Esophagus squamous epithelium (tissue), 5 donors: ENCODE measurements around the gene CENPT. TPM values are rescaled to one million over a fixed set of nuclear protein-coding genes. Genes with fewer than 3 reads are reported as not detected.

Experiments used
- DNase-seq: peaks from one replicate; lab custom pipeline; 2025; lab: John Stamatoyannopoulos, UW
- H3K27ac ChIP-seq, 4 donors: fragments of 200-600 bp; sonication (generic); one replicate each; pipeline ENCODE4 v1.5.1; 2016 to 2019; ENCODE audit warnings: mild to moderate bottlenecking in 1 of 4
- H3K27me3 ChIP-seq, 4 donors: fragments of 200-600 bp; sonication (generic); 1 replicate in 3 of 4; 2 replicates in 1 of 4; pipeline versions ENCODE4 v1.5.1 to v1.6.0; 2017 to 2021; ENCODE audit warnings: antibody characterized with exemption in 1 of 4
- H3K36me3 ChIP-seq, 3 donors: fragments of 200-600 bp; sonication (generic); one replicate each; pipeline ENCODE4 v1.5.1; 2016 to 2019
- H3K4me1 ChIP-seq, 3 donors: fragments of 200-600 bp; sonication (generic); one replicate each; pipeline ENCODE4 v1.5.1; 2017 to 2019
- H3K4me3 ChIP-seq, 4 donors: fragments of 200-600 bp; sonication (generic); 1 replicate in 3 of 4; 2 replicates in 1 of 4; pipeline ENCODE4 v1.5.1; 2016 to 2019; ENCODE audit warnings: mild to moderate bottlenecking in 2 of 4, moderate library complexity in 1 of 4
- H3K9me3 ChIP-seq, 3 donors: fragments of 200-600 bp; sonication (generic); one replicate each; pipeline ENCODE4 v1.5.1; 2016 to 2019
- POLR2A ChIP-seq, 4 donors: fragments of 450-650 bp; IDR thresholded peaks; one replicate each; pipeline ENCODE4 v1.6.1; 2017; ENCODE audit warnings: antibody characterized with exemption in 4 of 4, mild to moderate bottlenecking in 4 of 4, moderate library complexity in 3 of 4
- WGBS, 2 donors: methylation state at CpG; one replicate each; pipeline ENCODE4 v1.1.5; 2018; 5-methylcytosine and 5-hydroxymethylcytosine counted together
- intact Hi-C: fragments of 100-400 bp; cut with DNase I; formaldehyde crosslinking; loops from one replicate; pipeline ENCODE4 v1.15.0; 2022
- total RNA-seq, 4 donors: library from RNA; depleted of rRNA; stranded (reverse); fragments of >200 nt; gene quantifications; one replicate each; pipeline ENCODE4 v1.1.0, GENCODE V29; 2016
- TF ChIP-seq, protein P1 (sequence below), 6 experiments: fragments of 450-650 bp in 4 of 6; fragments of 200-600 bp in 2 of 6; sonication (generic) in 2 of 6; IDR thresholded peaks; one replicate each; pipeline ENCODE4 v1.5.1; 2016 to 2019; ENCODE audit warnings: antibody characterized with exemption in 6 of 6, mild to moderate bottlenecking in 4 of 6, moderate library complexity in 4 of 6
- donor health status: DM: yes; HTN: yes; CAD: no.

Gene CENPT
- total RNA-seq, 4 donors from 2014 or later, result 12.3 to 42.7 (median 19.6) TPM

- Histone ChIP-seq H3K27ac (no peak overlapping the region), H3K4me3 (no peak overlapping the region)
- no peak for DNase-seq
Measured at GRCh38 chr16:67822511-67822910, 25.0 kb downstream of the CENPT start.

DNA sequence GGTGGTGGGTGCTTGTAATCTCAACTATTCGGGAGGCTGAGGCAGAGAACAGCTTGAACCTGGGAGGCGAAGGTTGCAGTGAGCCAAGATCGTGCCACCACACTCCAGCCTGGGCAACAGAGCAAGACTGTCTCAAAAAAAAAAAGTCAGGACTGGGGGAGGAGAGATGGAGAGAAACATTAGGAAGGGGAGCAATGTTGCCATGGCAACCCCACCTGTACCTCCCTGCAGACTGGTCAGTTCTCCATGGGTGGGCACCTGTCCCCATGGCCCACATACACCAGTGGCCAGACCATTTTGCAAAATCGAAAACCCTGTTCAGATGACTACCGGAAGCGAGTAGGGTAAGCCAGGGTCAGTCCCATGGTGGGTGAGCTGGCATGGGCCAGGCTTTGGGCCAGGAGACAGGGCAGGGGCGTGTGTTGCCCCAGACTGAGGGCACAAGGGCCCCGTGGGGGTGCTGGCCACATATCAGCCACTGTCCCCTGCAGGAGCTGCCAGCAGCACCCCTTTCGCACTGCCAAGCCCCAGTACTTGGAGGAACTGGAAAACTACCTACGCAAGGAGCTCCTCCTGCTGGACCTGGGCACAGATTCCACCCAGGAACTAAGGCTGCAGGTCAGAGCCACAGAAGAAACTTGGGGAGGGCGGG is 26.8 kb downstream of the CENPT start:
- H3K36me3 ChIP-seq, result no peaks in the 10 kb centered on the region
- H3K4me3 ChIP-seq, result no peak overlapping the region
- WGBS, 2 donors, result 90 to 94% methylated on average over 5 to 10 of the region's 11 CpGs
- H3K27ac ChIP-seq, result no peak overlapping the region
- H3K4me1 ChIP-seq, result peaks cover 0 to 8% (median 3%) of the 10 kb centered on the region in 3 donors
- H3K27me3 ChIP-seq, result no peaks in the 10 kb centered on the region
- intact Hi-C loops, result no loop called here
- H3K9me3 ChIP-seq, result no peaks in the 10 kb centered on the region
- TF ChIP-seq POLR2A (IDR thresholded peaks at IDR 0.05), result no peak
- TF ChIP-seq, protein P1, sequence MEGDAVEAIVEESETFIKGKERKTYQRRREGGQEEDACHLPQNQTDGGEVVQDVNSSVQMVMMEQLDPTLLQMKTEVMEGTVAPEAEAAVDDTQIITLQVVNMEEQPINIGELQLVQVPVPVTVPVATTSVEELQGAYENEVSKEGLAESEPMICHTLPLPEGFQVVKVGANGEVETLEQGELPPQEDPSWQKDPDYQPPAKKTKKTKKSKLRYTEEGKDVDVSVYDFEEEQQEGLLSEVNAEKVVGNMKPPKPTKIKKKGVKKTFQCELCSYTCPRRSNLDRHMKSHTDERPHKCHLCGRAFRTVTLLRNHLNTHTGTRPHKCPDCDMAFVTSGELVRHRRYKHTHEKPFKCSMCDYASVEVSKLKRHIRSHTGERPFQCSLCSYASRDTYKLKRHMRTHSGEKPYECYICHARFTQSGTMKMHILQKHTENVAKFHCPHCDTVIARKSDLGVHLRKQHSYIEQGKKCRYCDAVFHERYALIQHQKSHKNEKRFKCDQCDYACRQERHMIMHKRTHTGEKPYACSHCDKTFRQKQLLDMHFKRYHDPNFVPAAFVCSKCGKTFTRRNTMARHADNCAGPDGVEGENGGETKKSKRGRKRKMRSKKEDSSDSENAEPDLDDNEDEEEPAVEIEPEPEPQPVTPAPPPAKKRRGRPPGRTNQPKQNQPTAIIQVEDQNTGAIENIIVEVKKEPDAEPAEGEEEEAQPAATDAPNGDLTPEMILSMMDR (IDR thresholded peaks at IDR 0.05), result no peak
- no peak for DNase-seq

More at GRCh38 chr16:67822511-67822910, 25.0 kb downstream of the CENPT start:
- H3K4me1 ChIP-seq, result no peaks in the 10 kb centered on the region
- H3K9me3 ChIP-seq, result no peaks in the 10 kb centered on the region
- WGBS, 2 donors, result 94 to 100% methylated on average over 2 of the region's 2 CpGs
- no peaks in the 10 kb centered on the region for H3K27me3 ChIP-seq
- TF ChIP-seq, protein P1 (IDR thresholded peaks at IDR 0.05), result no peak
- no peak for TF ChIP-seq POLR2A (IDR thresholded peaks at IDR 0.05)
- intact Hi-C loops, result no loop called here
- H3K36me3 ChIP-seq, result peaks cover 0 to 17% (median 0%) of the 10 kb centered on the region in 3 donors

DNA sequence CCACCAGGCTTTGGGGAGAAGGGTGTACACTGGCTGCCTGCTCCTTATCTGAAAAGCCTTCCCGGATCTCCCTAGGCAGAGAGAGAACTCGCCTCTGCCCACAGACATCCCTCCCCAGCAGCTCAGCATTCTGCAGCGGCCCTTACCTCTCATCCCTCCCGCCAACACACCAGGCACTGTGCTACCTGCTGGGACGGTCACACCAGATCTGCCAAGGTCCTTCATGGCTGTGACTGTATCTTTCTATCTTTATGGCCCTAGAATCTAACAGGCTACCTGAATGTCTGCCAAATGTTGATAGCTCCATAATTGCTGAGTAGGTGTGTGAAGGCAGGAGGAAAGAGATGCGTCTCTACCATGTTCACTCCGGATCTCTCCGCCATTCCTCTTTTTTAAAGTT is 32.9 kb downstream of the CENPT start:
- no peak for DNase-seq
- Histone ChIP-seq H3K4me3 (no peak overlapping the region), H3K9me3 (no peaks in the 10 kb centered on the region), H3K27ac (no peak overlapping the region), H3K36me3 (no peaks in the 10 kb centered on the region), H3K4me1 (peaks cover 0 to 8% (median 3%) of the 10 kb centered on the region in 3 donors), H3K27me3 (no peaks in the 10 kb centered on the region)
- intact Hi-C loops, result loop anchor here (10.0 kb wide), 1 partner anchor 140 kb away; no protein-coding TSS in a partner anchor
- WGBS, 2 donors, result 84 to 85% methylated on average over 6 to 8 of the region's 8 CpGs
- no peak for TF ChIP-seq POLR2A (IDR thresholded peaks at IDR 0.05)
- TF ChIP-seq, protein P1 (IDR thresholded peaks at IDR 0.05), result no peak

GRCh38 chr16:67811899-67812298 is 35.6 kb downstream of the CENPT start:
- no peak for TF ChIP-seq POLR2A (IDR thresholded peaks at IDR 0.05)
- TF ChIP-seq, protein P1 (IDR thresholded peaks at IDR 0.05), result no peak
- Histone ChIP-seq H3K27me3 (no peaks in the 10 kb centered on the region), H3K4me1 (peaks cover 0 to 13% (median 8%) of the 10 kb centered on the region in 3 donors), H3K36me3 (no peaks in the 10 kb centered on the region), H3K9me3 (no peaks in the 10 kb centered on the region), H3K4me3 (no peak overlapping the region), H3K27ac (no peak overlapping the region)
- 100% methylated on average over 1 of the region's 1 CpG for WGBS, 2 donors
- intact Hi-C loops, result loop anchor here (10.0 kb wide), 1 partner anchor 137 kb away; no protein-coding TSS in a partner anchor
- no peak for DNase-seq

GRCh38 chr16:67807148-67807682 is 40.3 kb downstream of the CENPT start:
- intact Hi-C loops, result no loop called here
- H3K27ac ChIP-seq, result peak overlapping the region; percentile 87 to 94 (median 90)
- no peaks in the 10 kb centered on the region for H3K27me3 ChIP-seq
- H3K36me3 ChIP-seq, result peaks cover 0 to 27% (median 0%) of the 10 kb centered on the region in 3 donors
- TF ChIP-seq, protein P1 (IDR thresholded peaks at IDR 0.05), result peak in 2 of 6 experiments; percentile 14 to 16
- TF ChIP-seq POLR2A (IDR thresholded peaks at IDR 0.05), result no peak
- WGBS, 2 donors, result 28 to 45% methylated on average over 17 to 22 of the region's 24 CpGs
- peak overlapping the region; percentile 89 to 96 (median 90) for H3K4me3 ChIP-seq
- no peaks in the 10 kb centered on the region for H3K9me3 ChIP-seq
- H3K4me1 ChIP-seq, result peaks cover 12 to 35% (median 18%) of the 10 kb centered on the region in 3 donors
- no peak for DNase-seq
